ENCODE data around the gene SF1. TPM values are rescaled to one million over a fixed set of nuclear protein-coding genes. Genes with fewer than 3 reads are reported as not detected.

The SF1 gene
- total RNA-seq, 1 donor from 2014 or later: 460 TPM

DNA sequence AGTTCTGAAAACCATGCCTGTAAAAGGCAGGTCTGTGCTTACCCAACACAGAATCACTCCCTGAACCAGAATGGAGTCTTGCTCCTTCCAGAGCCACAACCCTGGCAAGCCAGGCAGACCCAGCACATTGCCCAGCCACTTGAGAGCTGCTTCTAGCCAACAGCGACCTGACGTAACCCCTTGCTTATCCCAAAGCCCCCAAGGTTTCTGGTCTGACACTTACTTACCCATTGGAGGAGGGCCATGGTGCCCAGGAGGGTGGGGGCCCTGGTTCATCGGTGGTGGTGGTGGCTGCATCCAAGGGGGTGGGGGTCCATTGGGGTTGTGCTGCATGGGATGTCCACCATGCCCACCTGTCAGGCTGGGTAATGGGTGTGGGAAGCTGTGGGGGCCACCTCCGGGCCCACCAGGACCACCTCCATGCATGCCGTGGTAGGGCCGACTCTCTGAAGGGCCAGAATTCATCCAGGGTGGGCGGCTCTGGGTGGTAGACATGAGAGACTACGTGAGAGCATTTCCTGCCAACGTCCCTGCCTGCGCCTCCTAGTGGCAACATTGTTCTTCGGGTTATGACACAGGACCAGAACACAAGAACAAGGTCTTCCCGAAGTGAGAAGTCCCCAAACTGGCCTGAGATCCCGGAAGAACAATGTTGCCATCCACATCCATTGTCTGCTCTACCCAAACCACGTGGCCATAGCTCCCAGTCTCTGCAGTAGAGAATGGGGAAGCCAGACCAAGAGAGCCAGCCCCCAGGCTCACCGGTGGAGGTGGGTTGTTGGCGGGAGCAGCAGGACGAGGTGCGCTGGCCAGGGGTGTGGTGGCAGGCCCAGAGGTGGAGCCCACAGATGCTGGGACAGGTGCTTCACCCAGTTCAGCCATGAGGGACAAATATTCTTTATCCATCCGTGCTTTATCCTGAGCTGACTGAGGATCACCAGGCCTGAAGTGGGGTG, 10.7 kb downstream of the SF1 start:
- no peaks in the 10 kb centered on the region for H3K9me3 Mint-ChIP-seq
- DNase-seq (ENCODE audit: low spot score): peak; percentile 66
- peak overlapping the region; percentile 66 for H3K27ac Mint-ChIP-seq
- H3K36me3 Mint-ChIP-seq (ENCODE audit: low read depth): peaks cover 96% of the 10 kb centered on the region
- H3K4me3 Mint-ChIP-seq (ENCODE audit: low read depth): no peak overlapping the region
- no peaks in the 10 kb centered on the region for H3K27me3 Mint-ChIP-seq (ENCODE audit: low read depth)
- intact Hi-C loops (cut with micrococcal nuclease): loop anchor here (1.0 to 2.0 kb wide), 2 partner anchors 10 to 23 kb away; partner anchors contain the start of gene RASGRP2
- peaks cover 68% of the 10 kb centered on the region for H3K4me1 Mint-ChIP-seq (ENCODE audit: low read depth)

DNA sequence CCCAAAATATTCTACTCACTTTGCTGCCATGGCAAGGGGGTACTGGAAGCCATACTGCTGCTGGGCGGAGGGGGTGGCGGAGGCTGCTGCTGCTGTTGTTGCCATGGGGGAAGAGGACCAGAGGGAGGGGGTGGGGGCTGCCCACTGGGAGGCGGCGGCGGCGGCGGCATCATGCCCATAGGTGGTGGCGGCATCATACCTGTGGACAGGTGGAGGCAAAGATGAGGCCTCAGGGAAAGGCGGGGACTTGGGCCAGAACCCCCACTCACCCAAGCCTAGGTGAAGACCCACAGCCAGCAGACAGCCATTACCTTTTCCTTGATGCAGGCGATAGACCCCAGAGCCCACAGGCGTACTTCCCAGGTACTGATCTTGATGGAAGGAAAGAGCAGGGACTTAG, 11.5 kb downstream of the SF1 start:
- Mint-ChIP-seq H3K27ac (no peak overlapping the region), H3K4me1 (ENCODE audit: low read depth) (peaks cover 68% of the 10 kb centered on the region), H3K4me3 (ENCODE audit: low read depth) (no peak overlapping the region), H3K27me3 (ENCODE audit: low read depth) (no peaks in the 10 kb centered on the region), H3K36me3 (ENCODE audit: low read depth) (peaks cover 95% of the 10 kb centered on the region), H3K9me3 (no peaks in the 10 kb centered on the region)
- no peak for DNase-seq (ENCODE audit: low spot score)
- intact Hi-C loops (cut with micrococcal nuclease): loop anchor here (2.0 kb wide), 1 partner anchor 22 kb away; the partner anchor contains the start of gene RASGRP2

GRCh38 chr11:64765851-64766665, 12.3 kb downstream of the SF1 start:
- no peak overlapping the region for H3K27ac Mint-ChIP-seq
- no peak overlapping the region for H3K4me3 Mint-ChIP-seq (ENCODE audit: low read depth)
- no peaks in the 10 kb centered on the region for H3K27me3 Mint-ChIP-seq (ENCODE audit: low read depth)
- H3K9me3 Mint-ChIP-seq: no peaks in the 10 kb centered on the region
- intact Hi-C loops (cut with micrococcal nuclease): loop anchor here (2.0 kb wide), 1 partner anchor 21 kb away; the partner anchor contains the start of gene RASGRP2
- H3K4me1 Mint-ChIP-seq (ENCODE audit: low read depth): peaks cover 68% of the 10 kb centered on the region
- peaks cover 91% of the 10 kb centered on the region for H3K36me3 Mint-ChIP-seq (ENCODE audit: low read depth)
- DNase-seq (ENCODE audit: low spot score): no peak

DNA sequence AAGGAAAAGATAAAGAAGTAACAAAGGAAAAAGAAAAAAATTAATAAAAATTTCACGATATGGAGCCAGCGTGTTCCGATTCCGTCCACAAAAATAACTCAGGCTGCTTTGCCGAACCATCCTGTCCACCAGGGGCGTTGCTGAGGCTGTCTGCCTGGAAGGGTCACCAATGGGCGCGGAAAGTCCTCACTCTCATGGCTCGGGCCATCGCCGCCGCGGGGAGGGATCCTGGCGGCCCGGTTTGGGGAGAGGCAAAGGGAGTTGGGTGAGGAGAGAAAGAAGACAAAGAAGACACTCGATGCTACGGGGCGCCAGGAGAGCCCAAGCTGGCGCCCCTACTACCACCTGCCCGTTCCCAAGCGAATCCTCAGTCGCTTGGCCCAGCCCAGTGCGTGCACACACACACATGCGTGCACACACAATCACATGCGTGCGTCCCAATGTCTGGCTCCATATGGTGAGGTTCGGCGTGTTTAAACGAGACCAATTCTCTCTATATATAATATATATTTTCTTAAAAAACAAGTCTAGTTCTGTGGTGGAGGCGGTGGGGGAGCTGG, 13.0 kb downstream of the SF1 start:
- intact Hi-C loops (cut with micrococcal nuclease): no loop called here
- DNase-seq (ENCODE audit: low spot score): no peak
- Mint-ChIP-seq H3K27ac (peak overlapping the region; percentile 86), H3K4me3 (ENCODE audit: low read depth) (peak overlapping the region; percentile 75), H3K36me3 (ENCODE audit: low read depth) (peaks cover 88% of the 10 kb centered on the region), H3K9me3 (no peaks in the 10 kb centered on the region), H3K4me1 (ENCODE audit: low read depth) (peaks cover 73% of the 10 kb centered on the region), H3K27me3 (ENCODE audit: low read depth) (no peaks in the 10 kb centered on the region)

DNA sequence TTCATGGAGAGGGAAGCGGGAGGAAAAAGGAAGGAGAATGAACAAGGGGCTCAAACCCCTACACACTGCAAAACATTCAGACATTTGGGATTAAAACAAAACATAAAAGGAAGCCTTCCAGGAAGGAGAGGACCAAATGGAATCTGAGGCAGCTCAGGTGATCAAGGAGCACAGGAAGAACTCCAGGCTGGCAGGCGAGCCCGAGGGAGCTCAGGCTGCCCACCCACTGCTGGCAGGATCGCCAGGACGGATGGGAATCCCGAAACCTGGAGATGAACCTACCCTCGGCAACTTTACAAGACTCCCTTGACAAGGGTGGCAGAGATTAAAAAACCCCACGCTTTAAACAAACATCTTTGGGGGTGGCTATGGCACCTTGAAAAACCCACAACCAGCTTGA, 13.6 kb downstream of the SF1 start:
- peaks cover 70% of the 10 kb centered on the region for H3K4me1 Mint-ChIP-seq (ENCODE audit: low read depth)
- H3K4me3 Mint-ChIP-seq (ENCODE audit: low read depth): peak overlapping the region; percentile 75
- peaks cover 82% of the 10 kb centered on the region for H3K36me3 Mint-ChIP-seq (ENCODE audit: low read depth)
- H3K27ac Mint-ChIP-seq: peak overlapping the region; percentile 86
- intact Hi-C loops (cut with micrococcal nuclease): no loop called here
- H3K27me3 Mint-ChIP-seq (ENCODE audit: low read depth): no peaks in the 10 kb centered on the region
- H3K9me3 Mint-ChIP-seq: no peaks in the 10 kb centered on the region
- DNase-seq (ENCODE audit: low spot score): no peak

GRCh38 chr11:64764040-64764611, 14.2 kb downstream of the SF1 start:
- H3K4me1 Mint-ChIP-seq (ENCODE audit: low read depth): peaks cover 66% of the 10 kb centered on the region
- peaks cover 76% of the 10 kb centered on the region for H3K36me3 Mint-ChIP-seq (ENCODE audit: low read depth)
- H3K9me3 Mint-ChIP-seq: no peaks in the 10 kb centered on the region
- intact Hi-C loops (cut with micrococcal nuclease): no loop called here
- DNase-seq (ENCODE audit: low spot score): peak; percentile 51
- H3K27me3 Mint-ChIP-seq (ENCODE audit: low read depth): no peaks in the 10 kb centered on the region
- H3K4me3 Mint-ChIP-seq (ENCODE audit: low read depth): peak overlapping the region; percentile 75
- H3K27ac Mint-ChIP-seq: peak overlapping the region; percentile 86

DNA sequence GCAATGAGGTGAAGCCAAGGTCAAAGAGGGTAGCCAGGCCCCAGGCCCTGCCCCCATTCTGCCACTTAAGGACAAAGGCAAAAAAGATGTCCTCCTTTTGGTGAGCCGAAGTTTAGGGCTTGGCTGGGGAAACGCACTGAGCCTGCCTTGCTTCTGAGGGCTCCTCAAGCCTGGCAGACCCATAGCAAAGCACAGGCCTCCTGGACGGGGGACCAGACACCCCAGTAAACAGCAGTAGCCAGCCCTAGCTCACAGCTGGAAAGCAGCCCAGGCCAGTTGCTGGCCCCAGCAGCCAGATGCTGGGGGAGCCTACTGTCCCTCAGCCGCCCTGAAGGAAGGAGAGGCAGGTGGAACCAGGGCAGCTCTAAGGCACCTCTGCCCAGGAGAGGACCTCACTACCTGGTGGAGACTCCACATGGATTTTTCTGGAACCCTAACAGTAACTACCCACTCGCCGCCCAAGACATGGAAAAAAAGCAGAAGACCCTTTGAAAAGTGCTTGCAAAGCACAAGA, 14.8 kb downstream of the SF1 start:
- no peaks in the 10 kb centered on the region for H3K9me3 Mint-ChIP-seq
- intact Hi-C loops (cut with micrococcal nuclease): no loop called here
- no peak for DNase-seq (ENCODE audit: low spot score)
- H3K27ac Mint-ChIP-seq: peak overlapping the region; percentile 86
- peaks cover 65% of the 10 kb centered on the region for H3K4me1 Mint-ChIP-seq (ENCODE audit: low read depth)
- H3K4me3 Mint-ChIP-seq (ENCODE audit: low read depth): peak overlapping the region; percentile 75
- no peaks in the 10 kb centered on the region for H3K27me3 Mint-ChIP-seq (ENCODE audit: low read depth)
- peaks cover 70% of the 10 kb centered on the region for H3K36me3 Mint-ChIP-seq (ENCODE audit: low read depth)

DNA sequence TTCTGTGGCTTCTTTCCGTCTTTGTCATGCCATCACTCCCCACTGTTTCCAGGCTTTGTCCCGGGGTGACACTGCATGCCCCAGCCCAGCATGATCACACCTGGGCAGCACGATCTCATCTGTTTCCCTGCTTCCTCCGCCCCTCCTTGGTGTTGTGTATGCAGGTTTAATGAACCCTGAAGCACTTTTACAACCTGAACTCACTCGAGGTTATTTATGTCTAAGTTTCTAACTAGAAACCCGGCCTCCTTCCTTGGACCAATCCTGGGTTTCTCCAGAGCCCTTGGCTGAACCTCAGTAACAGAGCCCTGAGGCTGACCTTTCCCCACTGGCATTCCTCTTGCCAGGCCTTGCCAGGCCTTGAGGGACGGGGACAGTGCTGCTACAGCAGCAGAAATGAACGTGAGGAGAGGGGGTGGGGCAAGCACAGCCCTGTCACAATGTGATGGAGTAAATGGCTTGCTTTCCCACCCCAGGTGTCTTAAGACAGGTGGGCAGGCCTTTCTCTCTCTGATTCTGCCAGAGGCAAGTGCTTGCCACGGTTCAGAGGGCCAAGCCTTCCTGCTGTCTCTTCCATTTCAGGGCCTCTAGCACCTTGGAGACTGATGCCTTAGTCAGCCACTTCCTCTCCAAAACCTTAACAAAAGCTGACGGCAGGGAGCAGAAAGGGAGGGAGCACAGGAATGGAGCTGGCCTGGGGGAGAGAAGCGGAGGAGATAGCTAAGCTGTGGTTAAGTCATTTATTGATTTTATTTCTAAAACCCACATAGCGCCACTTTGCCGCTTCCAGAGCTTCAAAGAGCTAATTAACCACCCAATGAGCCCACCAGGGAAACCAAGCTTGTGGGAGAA, 15.4 kb downstream of the SF1 start:
- intact Hi-C loops (cut with micrococcal nuclease): no loop called here
- Mint-ChIP-seq H3K27me3 (ENCODE audit: low read depth) (no peaks in the 10 kb centered on the region), H3K9me3 (no peaks in the 10 kb centered on the region), H3K27ac (peak overlapping the region; percentile 67), H3K4me1 (ENCODE audit: low read depth) (peaks cover 59% of the 10 kb centered on the region), H3K36me3 (ENCODE audit: low read depth) (peaks cover 64% of the 10 kb centered on the region), H3K4me3 (ENCODE audit: low read depth) (peak overlapping the region; percentile 6)
- no peak for DNase-seq (ENCODE audit: low spot score)

DNA sequence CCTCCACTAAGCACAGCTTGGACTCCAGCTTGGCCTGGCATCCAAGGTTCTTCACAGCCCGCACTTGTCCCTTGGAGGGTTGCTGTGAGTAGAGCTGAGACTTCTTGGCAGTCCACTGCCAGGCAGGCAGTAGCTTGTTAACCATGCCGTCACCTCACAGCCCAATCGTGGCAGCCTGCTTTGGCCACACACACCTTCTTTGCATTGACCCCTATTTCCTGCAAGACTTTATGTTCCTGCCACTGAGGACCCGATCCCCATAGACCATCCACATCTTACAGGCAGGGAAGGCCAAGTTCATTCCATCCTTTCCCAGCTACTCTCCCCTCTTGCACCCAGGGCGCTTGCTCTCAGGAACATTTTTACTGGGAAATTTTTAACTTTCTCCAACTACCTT, 16.1 kb downstream of the SF1 start:
- H3K4me1 Mint-ChIP-seq (ENCODE audit: low read depth): peaks cover 53% of the 10 kb centered on the region
- H3K27me3 Mint-ChIP-seq (ENCODE audit: low read depth): no peaks in the 10 kb centered on the region
- H3K9me3 Mint-ChIP-seq: no peaks in the 10 kb centered on the region
- H3K36me3 Mint-ChIP-seq (ENCODE audit: low read depth): peaks cover 57% of the 10 kb centered on the region
- peak overlapping the region; percentile 67 for H3K27ac Mint-ChIP-seq
- intact Hi-C loops (cut with micrococcal nuclease): no loop called here
- no peak for DNase-seq (ENCODE audit: low spot score)
- H3K4me3 Mint-ChIP-seq (ENCODE audit: low read depth): peak overlapping the region; percentile 15

- intact Hi-C loops (cut with micrococcal nuclease): no loop called here
- peak overlapping the region; percentile 67 for H3K27ac Mint-ChIP-seq
- no peaks in the 10 kb centered on the region for H3K9me3 Mint-ChIP-seq
- peaks cover 46% of the 10 kb centered on the region for H3K36me3 Mint-ChIP-seq (ENCODE audit: low read depth)
- DNase-seq (ENCODE audit: low spot score): no peak
- no peak overlapping the region for H3K4me3 Mint-ChIP-seq (ENCODE audit: low read depth)
- peaks cover 45% of the 10 kb centered on the region for H3K4me1 Mint-ChIP-seq (ENCODE audit: low read depth)
- H3K27me3 Mint-ChIP-seq (ENCODE audit: low read depth): no peaks in the 10 kb centered on the region
Observed at GRCh38 chr11:64760759-64761420, 17.5 kb downstream of the SF1 start.

All from activated T-helper 2 cell treated with anti-CD3 and anti-CD28 coated beads, Interferon-gamma antibody, Interleukin-2, Interleukin-4, amounts not matched to agents 10 μg/mL and 5 μg/mL and 100 μg/mL, durations not matched to agents 14 hours and 24 hours and 36 hours (primary cell).